Measurements from ENCODE around the gene PKP4.
"Not testable (repeated sequence)": the region's sequence is repeated elsewhere in the genome, so short reads cannot be mapped to it uniquely, and the experiment has no call there.

The PKP4 gene

GRCh38 chr2:158460632-158461297 lies 4.0 kb downstream of the PKP4 start:
- no peak for TF ChIP-seq CTCF (IDR thresholded peaks at IDR 0.05; ENCODE audit: low read depth, low read length)
- no peak overlapping the region for H3K4me3 ChIP-seq (ENCODE audit: low read depth, low read length)

GRCh38 chr2:158463496-158464095 lies 6.8 kb downstream of the PKP4 start:
- no peak for TF ChIP-seq CTCF (IDR thresholded peaks at IDR 0.05; ENCODE audit: low read depth, low read length)

GRCh38 chr2:158464426-158465281 lies 7.9 kb downstream of the PKP4 start:
- TF ChIP-seq CTCF (IDR thresholded peaks at IDR 0.05; ENCODE audit: low read depth, low read length) = peak; percentile 19; the same call in 1 of the 2 replicates
- H3K4me3 ChIP-seq (ENCODE audit: low read depth, low read length) = no peak overlapping the region

More at GRCh38 chr2:158463496-158464095, 6.8 kb downstream of the PKP4 start:
- no peak overlapping the region for H3K4me3 ChIP-seq (ENCODE audit: low read depth, low read length)

GRCh38 chr2:158467248-158467647 lies 10.5 kb downstream of the PKP4 start:
- no peak for TF ChIP-seq CTCF (IDR thresholded peaks at IDR 0.05; ENCODE audit: low read depth, low read length)
- no peak overlapping the region for H3K4me3 ChIP-seq (ENCODE audit: low read depth, low read length)

GRCh38 chr2:158472829-158473228 lies 16.1 kb downstream of the PKP4 start:
- H3K4me3 ChIP-seq (ENCODE audit: low read depth, low read length) = not testable (repeated sequence)

- not testable (repeated sequence) for H3K4me3 ChIP-seq (ENCODE audit: low read depth, low read length)
Measured at GRCh38 chr2:158473300-158473699, 16.5 kb downstream of the PKP4 start.

GRCh38 chr2:158473719-158474392 lies 17.1 kb downstream of the PKP4 start:
- H3K4me3 ChIP-seq (ENCODE audit: low read depth, low read length) = no peak overlapping the region
- no peak for TF ChIP-seq CTCF (IDR thresholded peaks at IDR 0.05; ENCODE audit: low read depth, low read length)

- H3K4me3 ChIP-seq (ENCODE audit: low read depth, low read length) = not testable (repeated sequence)
Measured at GRCh38 chr2:158474526-158475011, 17.8 kb downstream of the PKP4 start.
